ENCODE data around the gene DNLZ. TPM values are rescaled to one million over a fixed set of nuclear protein-coding genes. Genes with fewer than 3 reads are reported as not detected.

DNLZ gene
- polyA plus RNA-seq, 1 of the 3 experiments (the other 2 are of a cell fraction) = 40.6 TPM

DNA sequence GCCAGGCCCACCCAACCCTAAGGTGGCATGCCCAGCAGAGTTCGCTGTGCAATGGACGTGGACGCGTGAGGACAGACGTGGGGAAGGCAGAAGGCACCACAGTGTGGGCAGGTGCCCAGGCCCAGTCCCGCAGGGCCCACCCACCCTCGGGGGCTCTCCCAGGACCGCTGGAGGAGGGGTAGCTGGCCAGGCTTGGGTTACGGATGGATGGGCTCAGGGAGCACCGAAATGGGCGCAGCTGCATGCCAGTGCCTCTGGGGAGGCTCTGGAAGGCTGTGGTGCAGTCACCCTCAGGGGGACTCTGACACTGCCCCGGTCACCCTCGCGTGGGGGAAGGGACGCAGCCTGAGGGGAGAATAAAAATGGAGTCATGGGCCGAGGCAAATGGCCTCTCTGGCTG lies 45.8 kb downstream of the DNLZ start:
- Histone ChIP-seq H3K27ac (ENCODE audit: low read depth in 2 of 2, low read length in 1 of 2) (no peak overlapping the region), H3K4me3 (ENCODE audit: low read depth in 2 of 2, low read length in 1 of 2) (no peak overlapping the region), H3K9me2 (no peaks in the 10 kb centered on the region), H2AFZ (ENCODE audit: low read depth) (no peak overlapping the region), H3K9me3 (peaks cover 4% of the 10 kb centered on the region; the same call in 1 of the 2 replicates), H3K79me2 (ENCODE audit: insufficient read depth) (no peaks in the 10 kb centered on the region), H3K4me1 (ENCODE audit: control insufficient read depth in 1 of 2, insufficient read depth in 2 of 2, low read depth in 1 of 2, low read length in 1 of 2) (no peaks in the 10 kb centered on the region), H3K36me3 (replicated peaks in 1 of 2; ENCODE audit: control insufficient read depth in 1 of 2, insufficient read depth in 2 of 2, low read length in 1 of 2) (no peaks in the 10 kb centered on the region), H4K20me1 (ENCODE audit: insufficient read depth) (no peaks in the 10 kb centered on the region), H3K9ac (no peak overlapping the region), H3K4me2 (no peak overlapping the region), H3K27me3 (ENCODE audit: insufficient read depth) (no peaks in the 10 kb centered on the region), H3F3A (replicated peaks; ENCODE audit: insufficient read depth) (no peaks in the 10 kb centered on the region)
- CTCF ChIA-PET = interaction anchor here (0.9 to 1.0 kb wide), 2 partner anchors 9 to 14 kb away, joined by 3 read pairs; partner anchors contain the start of gene CCDC187
- POLR2A ChIA-PET = no interaction called here
- no peak for TF ChIP-seq ELF1 (IDR thresholded peaks at IDR 0.05)
- DNase-seq = no peak
- 63% methylated on average over 15 of the region's 16 CpGs for WGBS (ENCODE audit: low lambda C conversion rate)

GRCh38 chr9:136316896-136317676 lies 46.5 kb downstream of the DNLZ start:
- H3K9me2 ChIP-seq = no peaks in the 10 kb centered on the region
- no peak overlapping the region for H3K27ac ChIP-seq (ENCODE audit: low read depth in 2 of 2, low read length in 1 of 2)
- no peaks in the 10 kb centered on the region for H3K36me3 ChIP-seq (replicated peaks in 1 of 2; ENCODE audit: control insufficient read depth in 1 of 2, insufficient read depth in 2 of 2, low read length in 1 of 2)
- no peaks in the 10 kb centered on the region for H3F3A ChIP-seq (replicated peaks; ENCODE audit: insufficient read depth)
- ChIA-PET CTCF (interaction anchor here (0.9 to 1.0 kb wide), 2 partner anchors 9 to 13 kb away, joined by 3 read pairs; partner anchors contain the start of gene CCDC187), POLR2A (no interaction called here)
- H2AFZ ChIP-seq (ENCODE audit: low read depth) = no peak overlapping the region
- no peaks in the 10 kb centered on the region for H3K4me1 ChIP-seq (ENCODE audit: control insufficient read depth in 1 of 2, insufficient read depth in 2 of 2, low read depth in 1 of 2, low read length in 1 of 2)
- DNase-seq = no peak
- H3K9me3 ChIP-seq = peaks cover 4% of the 10 kb centered on the region; the same call in 1 of the 2 replicates
- H3K4me3 ChIP-seq (ENCODE audit: low read depth in 2 of 2, low read length in 1 of 2) = no peak overlapping the region
- no peaks in the 10 kb centered on the region for H3K79me2 ChIP-seq (ENCODE audit: insufficient read depth)
- TF ChIP-seq EZH2phosphoT487 (IDR thresholded peaks at IDR 0.05; ENCODE audit: borderline replicate concordance, low read depth) (no peak), CHD2 (IDR thresholded peaks at IDR 0.05; ENCODE audit: low read length, partially characterized antibody) (no peak), RFX5 (IDR thresholded peaks at IDR 0.05; ENCODE audit: low read length) (no peak), NRF1 (IDR thresholded peaks at IDR 0.05; ENCODE audit: low read depth, low read length) (no peak), FOXM1 (IDR thresholded peaks at IDR 0.05; ENCODE audit: low read depth) (no peak), TEAD4 (IDR thresholded peaks at IDR 0.05; ENCODE audit: borderline replicate concordance, insufficient read depth) (no peak), RXRA (IDR thresholded peaks at IDR 0.05; ENCODE audit: borderline replicate concordance, low read depth) (no peak)
- TF ChIP-seq, protein P1, sequence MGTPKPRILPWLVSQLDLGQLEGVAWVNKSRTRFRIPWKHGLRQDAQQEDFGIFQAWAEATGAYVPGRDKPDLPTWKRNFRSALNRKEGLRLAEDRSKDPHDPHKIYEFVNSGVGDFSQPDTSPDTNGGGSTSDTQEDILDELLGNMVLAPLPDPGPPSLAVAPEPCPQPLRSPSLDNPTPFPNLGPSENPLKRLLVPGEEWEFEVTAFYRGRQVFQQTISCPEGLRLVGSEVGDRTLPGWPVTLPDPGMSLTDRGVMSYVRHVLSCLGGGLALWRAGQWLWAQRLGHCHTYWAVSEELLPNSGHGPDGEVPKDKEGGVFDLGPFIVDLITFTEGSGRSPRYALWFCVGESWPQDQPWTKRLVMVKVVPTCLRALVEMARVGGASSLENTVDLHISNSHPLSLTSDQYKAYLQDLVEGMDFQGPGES (IDR thresholded peaks at IDR 0.05; ENCODE audit: low read depth, low read length) = no peak
- TF ChIP-seq, protein P2, sequence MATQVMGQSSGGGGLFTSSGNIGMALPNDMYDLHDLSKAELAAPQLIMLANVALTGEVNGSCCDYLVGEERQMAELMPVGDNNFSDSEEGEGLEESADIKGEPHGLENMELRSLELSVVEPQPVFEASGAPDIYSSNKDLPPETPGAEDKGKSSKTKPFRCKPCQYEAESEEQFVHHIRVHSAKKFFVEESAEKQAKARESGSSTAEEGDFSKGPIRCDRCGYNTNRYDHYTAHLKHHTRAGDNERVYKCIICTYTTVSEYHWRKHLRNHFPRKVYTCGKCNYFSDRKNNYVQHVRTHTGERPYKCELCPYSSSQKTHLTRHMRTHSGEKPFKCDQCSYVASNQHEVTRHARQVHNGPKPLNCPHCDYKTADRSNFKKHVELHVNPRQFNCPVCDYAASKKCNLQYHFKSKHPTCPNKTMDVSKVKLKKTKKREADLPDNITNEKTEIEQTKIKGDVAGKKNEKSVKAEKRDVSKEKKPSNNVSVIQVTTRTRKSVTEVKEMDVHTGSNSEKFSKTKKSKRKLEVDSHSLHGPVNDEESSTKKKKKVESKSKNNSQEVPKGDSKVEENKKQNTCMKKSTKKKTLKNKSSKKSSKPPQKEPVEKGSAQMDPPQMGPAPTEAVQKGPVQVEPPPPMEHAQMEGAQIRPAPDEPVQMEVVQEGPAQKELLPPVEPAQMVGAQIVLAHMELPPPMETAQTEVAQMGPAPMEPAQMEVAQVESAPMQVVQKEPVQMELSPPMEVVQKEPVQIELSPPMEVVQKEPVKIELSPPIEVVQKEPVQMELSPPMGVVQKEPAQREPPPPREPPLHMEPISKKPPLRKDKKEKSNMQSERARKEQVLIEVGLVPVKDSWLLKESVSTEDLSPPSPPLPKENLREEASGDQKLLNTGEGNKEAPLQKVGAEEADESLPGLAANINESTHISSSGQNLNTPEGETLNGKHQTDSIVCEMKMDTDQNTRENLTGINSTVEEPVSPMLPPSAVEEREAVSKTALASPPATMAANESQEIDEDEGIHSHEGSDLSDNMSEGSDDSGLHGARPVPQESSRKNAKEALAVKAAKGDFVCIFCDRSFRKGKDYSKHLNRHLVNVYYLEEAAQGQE (IDR thresholded peaks at IDR 0.05; ENCODE audit: low read depth, low read length) = no peak
- H3K9ac ChIP-seq = no peak overlapping the region
- H3K4me2 ChIP-seq = no peak overlapping the region
- no peaks in the 10 kb centered on the region for H3K27me3 ChIP-seq (ENCODE audit: insufficient read depth)
- no peaks in the 10 kb centered on the region for H4K20me1 ChIP-seq (ENCODE audit: insufficient read depth)
- WGBS (ENCODE audit: low lambda C conversion rate) = 62% methylated on average over 2 of the region's 13 CpGs

All from SK-N-SH (cell line).